Esophagus muscularis mucosa (tissue), 4 donors: ENCODE data around the gene NOC3L. TPM values are rescaled to one million over a fixed set of nuclear protein-coding genes. Genes with fewer than 3 reads are reported as not detected.
A peak's percentile ranks its signal among the peaks of the same experiment; 100 is the strongest.

Experiments
- DNase-seq: peaks from one replicate; pipeline ENCODE4 v3.0.0-alpha.2; 2017; ENCODE audit errors: extremely low spot score
- H3K27ac ChIP-seq, 4 donors: fragments of 200-600 bp; sonication (generic); replicated peaks in 1 of 4; 1 replicate in 3 of 4; 2 replicates in 1 of 4; pipeline ENCODE4 v1.5.1; 2016 to 2019; ENCODE audit warnings: mild to moderate bottlenecking in 1 of 4
- H3K27me3 ChIP-seq, 4 donors: fragments of 200-600 bp; sonication (generic); one replicate each; pipeline versions ENCODE4 v1.5.1 to v1.6.0; 2016 to 2019
- H3K36me3 ChIP-seq, 4 donors: fragments of 200-600 bp; sonication (generic); one replicate each; pipeline ENCODE4 v1.5.1; 2016 to 2019
- H3K4me1 ChIP-seq, 4 donors: fragments of 200-600 bp; sonication (generic); one replicate each; pipeline ENCODE4 v1.5.1; 2016 to 2019
- H3K4me3 ChIP-seq, 4 donors: fragments of 200-600 bp; sonication (generic); 1 replicate in 2 of 4; 2 replicates in 2 of 4; pipeline ENCODE4 v1.5.1; 2016 to 2019; ENCODE audit warnings: mild to moderate bottlenecking in 4 of 4, moderate library complexity in 1 of 4
- H3K9me3 ChIP-seq, 4 donors: fragments of 200-600 bp; sonication (generic); 1 replicate in 3 of 4; 2 replicates in 1 of 4; pipeline ENCODE4 v1.5.1; 2016 to 2019
- CTCF ChIP-seq, 3 experiments: fragments of 200-600 bp in 2 of 3; fragments of 450-650 bp in 1 of 3; sonication (generic) in 2 of 3; IDR thresholded peaks; one replicate each; pipeline ENCODE4 v1.5.1; 2017 to 2019; ENCODE audit warnings: antibody characterized with exemption in 3 of 3, mild to moderate bottlenecking in 2 of 3, moderate library complexity in 1 of 3
- EP300 ChIP-seq: sonication (generic); formaldehyde crosslinking; IDR thresholded peaks from one replicate; pipeline ENCODE4 v1.6.1; 2017; ENCODE audit warnings: antibody characterized with exemption
- POLR2A ChIP-seq: fragments of 450-650 bp; IDR thresholded peaks from one replicate; pipeline ENCODE4 v1.6.1; 2017; ENCODE audit warnings: antibody characterized with exemption, moderate library complexity, mild to moderate bottlenecking, low read depth
- POLR2AphosphoS5 ChIP-seq, 2 donors: sonication (generic); formaldehyde crosslinking; IDR thresholded peaks; one replicate each; pipeline ENCODE4 v1.6.1; 2017; ENCODE audit warnings: antibody characterized with exemption in 2 of 2
- WGBS: methylation state at CpG from one replicate; pipeline ENCODE4 v1.1.5; 2018; 5-methylcytosine and 5-hydroxymethylcytosine counted together
- intact Hi-C: fragments of 100-400 bp; cut with DNase I; formaldehyde crosslinking; loops from one replicate; pipeline ENCODE4 v1.15.1; 2023
- total RNA-seq, 4 donors: library from RNA; depleted of rRNA; stranded (reverse); fragments of >200 nt; gene quantifications; one replicate each; pipeline versions ENCODE4 v1.1.0 to v1.2.1, GENCODE V29; 2016

Gene NOC3L
- total RNA-seq, 4 donors from 2014 or later, result 18.1 to 23.3 (median 20.7) TPM

- Histone ChIP-seq H3K9me3 (no peaks in the 10 kb centered on the region), H3K27me3 (peaks cover 0 to 14% (median 0%) of the 10 kb centered on the region in 4 donors), H3K36me3 (no peaks in the 10 kb centered on the region), H3K4me3 (no peak overlapping the region), H3K4me1 (no peaks in the 10 kb centered on the region), H3K27ac (no peak overlapping the region)
- DNase-seq, result peak; percentile 60
- 85% methylated on average over 2 of the region's 2 CpGs for WGBS
- intact Hi-C loops, result no loop called here
- no peak for TF ChIP-seq POLR2AphosphoS5 (IDR thresholded peaks at IDR 0.05)
- no peak for TF ChIP-seq CTCF (IDR thresholded peaks at IDR 0.05)
- TF ChIP-seq EP300, result no peak
- TF ChIP-seq POLR2A, result no peak
Measured at GRCh38 chr10:94376865-94377264, 14.1 kb upstream of the NOC3L start.

- Histone ChIP-seq H3K27ac (no peak overlapping the region), H3K4me3 (no peak overlapping the region), H3K27me3 (peaks cover 0 to 14% (median 0%) of the 10 kb centered on the region in 4 donors), H3K9me3 (no peaks in the 10 kb centered on the region), H3K4me1 (no peaks in the 10 kb centered on the region), H3K36me3 (no peaks in the 10 kb centered on the region)
- intact Hi-C loops, result no loop called here
- DNase-seq, result no peak
- no peak for TF ChIP-seq EP300
- TF ChIP-seq POLR2A, result no peak
- no peak for TF ChIP-seq POLR2AphosphoS5 (IDR thresholded peaks at IDR 0.05)
- TF ChIP-seq CTCF (IDR thresholded peaks at IDR 0.05), result no peak
- 97% methylated on average over 1 of the region's 1 CpG for WGBS
Measured at GRCh38 chr10:94375374-94375773, 12.6 kb upstream of the NOC3L start.

DNA sequence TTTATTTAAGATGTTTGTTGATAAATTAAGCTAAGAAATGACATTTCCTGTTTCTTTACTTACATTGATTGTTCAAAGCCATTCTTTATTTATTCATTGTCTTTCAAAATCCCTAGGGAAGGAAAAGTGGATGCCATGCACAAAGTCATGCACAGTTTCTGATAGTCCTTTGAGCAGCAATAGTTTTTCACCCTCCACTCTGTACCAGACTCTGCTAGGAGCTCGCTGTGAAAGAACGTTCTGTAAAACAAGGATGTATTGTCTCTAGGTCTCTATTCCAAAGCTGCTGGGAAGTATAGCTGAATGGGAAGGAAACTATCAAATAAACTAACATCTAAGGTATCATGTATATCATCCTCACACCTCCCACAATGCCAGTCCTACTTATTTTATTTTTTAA lies 7.8 kb upstream of the NOC3L start:
- Histone ChIP-seq H3K36me3 (no peaks in the 10 kb centered on the region), H3K27me3 (peaks cover 0 to 14% (median 0%) of the 10 kb centered on the region in 4 donors), H3K9me3 (no peaks in the 10 kb centered on the region), H3K4me1 (no peaks in the 10 kb centered on the region), H3K4me3 (no peak overlapping the region), H3K27ac (no peak overlapping the region)
- 67% methylated on average over 2 of the region's 2 CpGs for WGBS
- no peak for DNase-seq
- intact Hi-C loops, result no loop called here
- TF ChIP-seq POLR2A (no peak), CTCF (IDR thresholded peaks at IDR 0.05) (no peak), POLR2AphosphoS5 (IDR thresholded peaks at IDR 0.05) (no peak), EP300 (no peak)

- H3K36me3 ChIP-seq, result no peaks in the 10 kb centered on the region
- TF ChIP-seq POLR2AphosphoS5 (IDR thresholded peaks at IDR 0.05) (no peak), EP300 (no peak), CTCF (IDR thresholded peaks at IDR 0.05) (no peak), POLR2A (no peak)
- no peak overlapping the region for H3K27ac ChIP-seq
- 84% methylated on average over 3 of the region's 3 CpGs for WGBS
- DNase-seq, result no peak
- H3K27me3 ChIP-seq, result no peaks in the 10 kb centered on the region
- no peak overlapping the region for H3K4me3 ChIP-seq
- H3K9me3 ChIP-seq, result no peaks in the 10 kb centered on the region
- intact Hi-C loops, result loop anchor here (5.0 kb wide), 1 partner anchor 81 kb away; no protein-coding TSS in a partner anchor
- peaks cover 8 to 16% (median 11%) of the 10 kb centered on the region in 4 donors for H3K4me1 ChIP-seq
Measured at GRCh38 chr10:94366382-94366781, 3.6 kb upstream of the NOC3L start.

- Histone ChIP-seq H3K9me3 (no peaks in the 10 kb centered on the region), H3K4me1 (peaks cover 18 to 34% (median 25%) of the 10 kb centered on the region in 4 donors), H3K36me3 (peaks cover 0 to 5% (median 0%) of the 10 kb centered on the region in 4 donors), H3K27ac (no peak overlapping the region), H3K27me3 (no peaks in the 10 kb centered on the region), H3K4me3 (no peak overlapping the region)
- DNase-seq, result no peak
- 67% methylated on average over 1 of the region's 1 CpG for WGBS
- TF ChIP-seq EP300 (no peak), POLR2AphosphoS5 (IDR thresholded peaks at IDR 0.05) (peak in 1 of 2 donors; percentile 22)
- intact Hi-C loops, result loop anchor here (5.0 kb wide), 1 partner anchor 38 kb away; the partner anchor contains the start of gene TBC1D12
Measured at GRCh38 chr10:94364482-94364881, 1.7 kb upstream of the NOC3L start.
